Measurements from ENCODE around the gene CEP70.
"Not testable (repeated sequence)": the region's sequence is repeated elsewhere in the genome, so short reads cannot be mapped to it uniquely, and the experiment has no call there.

CEP70 gene

DNA sequence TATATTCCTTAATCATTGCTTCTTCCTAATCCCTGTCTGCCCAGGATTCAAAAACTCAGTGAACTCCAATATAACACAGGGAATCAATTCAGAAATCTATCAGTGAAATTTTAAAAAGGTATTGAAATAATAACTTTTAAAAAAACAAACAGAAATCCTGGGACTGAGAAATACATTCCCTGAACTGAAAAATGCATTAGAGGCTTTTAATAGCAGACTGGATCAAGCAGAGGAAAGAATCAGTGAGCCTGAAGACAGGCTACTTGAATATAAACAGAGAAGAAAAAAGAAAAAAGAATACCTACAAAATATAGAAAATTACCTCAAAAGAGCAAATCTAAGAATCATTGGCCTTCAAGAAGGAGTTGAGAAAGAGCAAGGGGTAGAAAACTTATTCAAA, 54.7 kb downstream of the CEP70 start:
- H3K4me3 ChIP-seq (ENCODE audit: low read depth, low read length): no peak overlapping the region
- TF ChIP-seq, protein P1, sequence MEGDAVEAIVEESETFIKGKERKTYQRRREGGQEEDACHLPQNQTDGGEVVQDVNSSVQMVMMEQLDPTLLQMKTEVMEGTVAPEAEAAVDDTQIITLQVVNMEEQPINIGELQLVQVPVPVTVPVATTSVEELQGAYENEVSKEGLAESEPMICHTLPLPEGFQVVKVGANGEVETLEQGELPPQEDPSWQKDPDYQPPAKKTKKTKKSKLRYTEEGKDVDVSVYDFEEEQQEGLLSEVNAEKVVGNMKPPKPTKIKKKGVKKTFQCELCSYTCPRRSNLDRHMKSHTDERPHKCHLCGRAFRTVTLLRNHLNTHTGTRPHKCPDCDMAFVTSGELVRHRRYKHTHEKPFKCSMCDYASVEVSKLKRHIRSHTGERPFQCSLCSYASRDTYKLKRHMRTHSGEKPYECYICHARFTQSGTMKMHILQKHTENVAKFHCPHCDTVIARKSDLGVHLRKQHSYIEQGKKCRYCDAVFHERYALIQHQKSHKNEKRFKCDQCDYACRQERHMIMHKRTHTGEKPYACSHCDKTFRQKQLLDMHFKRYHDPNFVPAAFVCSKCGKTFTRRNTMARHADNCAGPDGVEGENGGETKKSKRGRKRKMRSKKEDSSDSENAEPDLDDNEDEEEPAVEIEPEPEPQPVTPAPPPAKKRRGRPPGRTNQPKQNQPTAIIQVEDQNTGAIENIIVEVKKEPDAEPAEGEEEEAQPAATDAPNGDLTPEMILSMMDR (IDR thresholded peaks at IDR 0.05; ENCODE audit: borderline replicate concordance, insufficient read depth, low read depth, low read length): no peak

DNA sequence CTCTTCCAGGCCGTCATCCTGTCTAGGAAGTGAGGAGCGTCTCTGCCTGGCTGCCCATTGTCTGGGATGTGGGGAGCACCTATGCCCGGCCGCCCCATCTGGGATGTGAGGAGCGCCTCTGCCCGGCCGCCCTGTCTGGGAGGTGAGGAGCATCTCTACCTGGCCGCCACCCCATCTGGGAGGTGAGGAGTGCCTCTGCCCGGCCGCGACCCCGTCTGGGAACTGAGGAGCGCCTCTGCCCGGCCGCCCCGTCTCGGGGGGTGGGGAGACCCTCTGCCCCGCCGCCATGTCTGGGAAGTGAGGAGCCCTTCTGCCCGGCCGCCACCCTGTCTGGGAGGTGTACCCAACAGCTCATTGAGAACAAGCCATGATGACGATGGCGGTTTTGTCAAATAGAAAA, 72.6 kb downstream of the CEP70 start:
- H3K4me3 ChIP-seq (ENCODE audit: low read depth, low read length): not testable (repeated sequence)

- H3K4me3 ChIP-seq (ENCODE audit: low read depth, low read length): no peak overlapping the region
- TF ChIP-seq, protein P1 (IDR thresholded peaks at IDR 0.05; ENCODE audit: borderline replicate concordance, insufficient read depth, low read depth, low read length): no peak
Observed at GRCh38 chr3:138513090-138513843, 80.8 kb downstream of the CEP70 start.

GRCh38 chr3:138511945-138512344, 82.1 kb downstream of the CEP70 start:
- H3K4me3 ChIP-seq (ENCODE audit: low read depth, low read length): no peak overlapping the region
- TF ChIP-seq, protein P1 (IDR thresholded peaks at IDR 0.05; ENCODE audit: borderline replicate concordance, insufficient read depth, low read depth, low read length): no peak

- no peak overlapping the region for H3K4me3 ChIP-seq (ENCODE audit: low read depth, low read length)
- TF ChIP-seq, protein P1 (IDR thresholded peaks at IDR 0.05; ENCODE audit: borderline replicate concordance, insufficient read depth, low read depth, low read length): no peak
Observed at GRCh38 chr3:138509586-138509985, 84.5 kb downstream of the CEP70 start.

GRCh38 chr3:138507524-138507923, 86.5 kb downstream of the CEP70 start:
- TF ChIP-seq, protein P1 (IDR thresholded peaks at IDR 0.05; ENCODE audit: borderline replicate concordance, insufficient read depth, low read depth, low read length): no peak
- no peak overlapping the region for H3K4me3 ChIP-seq (ENCODE audit: low read depth, low read length)

DNA sequence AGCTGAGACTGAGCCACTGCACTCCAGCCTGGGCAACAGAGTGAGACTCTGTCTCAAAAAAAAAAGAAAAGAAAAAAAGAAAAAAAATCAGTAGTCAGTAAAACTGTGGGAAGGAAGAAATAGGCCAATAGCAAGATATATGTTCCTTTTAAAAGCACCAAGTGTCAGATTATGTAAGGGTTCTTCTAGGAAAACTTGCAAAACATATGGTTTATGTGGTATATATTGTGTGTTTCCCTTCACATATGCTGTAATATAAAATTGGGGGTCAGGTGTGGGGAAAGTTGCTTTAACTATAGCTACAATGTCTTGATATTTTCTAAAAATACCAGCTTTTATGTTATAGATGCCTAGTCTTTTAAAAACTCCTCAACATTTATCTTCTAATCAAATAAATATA, 95.1 kb downstream of the CEP70 start:
- no peak overlapping the region for H3K4me3 ChIP-seq (ENCODE audit: low read depth, low read length)
- TF ChIP-seq, protein P1 (IDR thresholded peaks at IDR 0.05; ENCODE audit: borderline replicate concordance, insufficient read depth, low read depth, low read length): no peak
